ENCODE results near the gene ZNF343. TPM values are rescaled to one million over a fixed set of nuclear protein-coding genes. Genes with fewer than 3 reads are reported as not detected.

ZNF343 gene
- total RNA-seq, 2 experiments from 2014 or later: 6.2 to 8.8 TPM

Other genes starting within 250 kb of the ZNF343 start
- gene TGM3, start 212.9 kb downstream of the ZNF343 start, total RNA-seq: not detected
- not detected for gene TGM6, start 128.0 kb downstream of the ZNF343 start, total RNA-seq
- gene SNRPB, start 38.1 kb downstream of the ZNF343 start, total RNA-seq: 100 to 1,000 TPM; 310 TPM
- not detected for gene TMC2, start 27.7 kb upstream of the ZNF343 start, total RNA-seq
- 100 to 1,000 TPM; 285 to 302 TPM for gene NOP56, start 143.7 kb upstream of the ZNF343 start, total RNA-seq
- 10 to 100 TPM; 78.8 to 82.2 TPM for gene IDH3B, start 155.3 kb upstream of the ZNF343 start, total RNA-seq
- 1 to 10 TPM; 2.7 to 2.9 TPM for gene EBF4, start 183.9 kb upstream of the ZNF343 start, total RNA-seq

Measured in activated CD4-positive, alpha-beta memory T cell treated with anti-CD3 and anti-CD28 coated beads, Interleukin-2, amount 10 ng/mL, durations not matched to agents 7 days and 5 days (primary cell).